A673 (cell line): ENCODE measurements around the gene IGF2R. TPM values are rescaled to one million over a fixed set of nuclear protein-coding genes. Genes with fewer than 3 reads are reported as not detected.
"Not testable (repeated sequence)": the region's sequence is repeated elsewhere in the genome, so short reads cannot be mapped to it uniquely, and the experiment has no call there.

ENCODE experiments used
- BruUV-seq: library from RNA; stranded (reverse); fragments of 400-500 nt; replicated peaks from 2 replicates; lab custom pipeline; 2021; lab: Mats Ljungman, UMichigan
- CTCF ChIA-PET: fragments of 300-600 bp; sonication (Branson Sonifier 250); formaldehyde crosslinking; loops from one replicate; lab custom pipeline; 2022; ENCODE audit warnings: antibody characterized with exemption; lab: Charles Lee
- POLR2A ChIA-PET: fragments of 300-600 bp; sonication (Branson Sonifier 250); formaldehyde crosslinking; loops from one replicate; lab custom pipeline; 2022; ENCODE audit warnings: antibody characterized with exemption; ENCODE audit not compliant: low non-redundant PET; lab: Charles Lee
- DNase-seq: peaks from one replicate; pipeline ENCODE4 v3.0.0-alpha.2; 2015; ENCODE audit warnings: low spot score
- H3K27ac ChIP-seq: fragments of 200-600 bp; sonication (generic); 2 replicates; pipeline ENCODE4 v1.5.1; 2016; ENCODE audit warnings: mixed run types, low read depth, mild to moderate bottlenecking, mixed read lengths, antibody characterized with exemption, low read length; ENCODE audit not compliant: poor library complexity, severe bottlenecking
- H3K27me3 ChIP-seq: fragments of 200-600 bp; sonication (generic); replicated peaks from 2 replicates; pipeline ENCODE4 v1.6.1; 2017; ENCODE audit warnings: mixed run types, low read depth, mild to moderate bottlenecking, mixed read lengths, antibody characterized with exemption, low read length; ENCODE audit not compliant: insufficient read depth, poor library complexity
- H3K36me3 ChIP-seq: fragments of 200-600 bp; sonication (generic); 2 replicates; pipeline ENCODE4 v1.6.1; 2016; ENCODE audit warnings: mixed run types, mild to moderate bottlenecking, mixed read lengths, antibody characterized with exemption, low read length; ENCODE audit not compliant: insufficient read depth, poor library complexity, severe bottlenecking
- H3K4me1 ChIP-seq: fragments of 200-600 bp; sonication (generic); 2 replicates; pipeline ENCODE4 v1.6.1; 2017; ENCODE audit warnings: mixed run types, mild to moderate bottlenecking, mixed read lengths, antibody characterized with exemption, low read length; ENCODE audit not compliant: insufficient read depth, poor library complexity, severe bottlenecking
- H3K4me3 ChIP-seq: fragments of 200-600 bp; sonication (generic); 2 replicates; pipeline ENCODE4 v1.5.1; 2016; ENCODE audit warnings: low read depth, mixed run types, mild to moderate bottlenecking, mixed read lengths, low read length; ENCODE audit not compliant: poor library complexity, severe bottlenecking
- H3K9me3 ChIP-seq: fragments of 200-600 bp; sonication (generic); 2 replicates; pipeline ENCODE4 v1.6.1; 2016; ENCODE audit warnings: mixed run types, low read depth, mild to moderate bottlenecking, mixed read lengths, antibody characterized with exemption, low read length; ENCODE audit not compliant: poor library complexity, severe bottlenecking
- CTCF ChIP-seq: fragments of 300-800, 200-600 bp; sonication (generic); conservative IDR thresholded peaks from 2 replicates; pipeline ENCODE4 v1.5.1; 2017; ENCODE audit warnings: low read depth, mild to moderate bottlenecking, antibody characterized with exemption, low read length, moderate library complexity, mixed read lengths
- EZH2 ChIP-seq: fragments of 200-600 bp; sonication (generic); IDR thresholded peaks from 2 replicates; pipeline ENCODE4 v1.6.1; 2017; ENCODE audit warnings: borderline replicate concordance, low read depth, mild to moderate bottlenecking, mixed read lengths, antibody characterized with exemption, low read length; ENCODE audit not compliant: poor library complexity, severe bottlenecking
- intact Hi-C: fragments of 100-400 bp; cut with micrococcal nuclease; formaldehyde crosslinking; loops from one replicate; pipeline ENCODE4 v1.10.0; 2022; ENCODE audit not compliant: unreplicated experiment
- total RNA-seq: library from RNA; stranded (reverse); gene quantifications from 2 replicates; pipeline ENCODE4 v1.2.3, GENCODE V29; 2021

The IGF2R gene
- total RNA-seq, 1 experiment from 2014 or later, result 67.4 TPM

GRCh38 chr6:160088069-160088783 is 119.3 kb downstream of the IGF2R start:
- no peaks in the 10 kb centered on the region for H3K4me1 ChIP-seq
- H3K9me3 ChIP-seq, result no peaks in the 10 kb centered on the region
- POLR2A ChIA-PET, result interaction anchor here (0.6 kb wide), 1 partner anchor 22 kb away, joined by 19 read pairs; no protein-coding TSS in a partner anchor
- H3K4me3 ChIP-seq, result no peak overlapping the region
- H3K27ac ChIP-seq, result no peak overlapping the region
- intact Hi-C loops, result loop anchor here (1.0 to 5.0 kb wide), 2 partner anchors 368 to 916 kb away; no protein-coding TSS in a partner anchor
- no TSS peak for BruUV-seq
- H3K27me3 ChIP-seq, result no peaks in the 10 kb centered on the region
- CTCF ChIA-PET, result interaction anchor here (0.7 to 1.8 kb wide), 4 partner anchors 106 to 368 kb away, joined by 3 to 11 read pairs (median 8); no protein-coding TSS in a partner anchor
- peak; percentile 52 for DNase-seq
- H3K36me3 ChIP-seq, result peaks cover 50% of the 10 kb centered on the region
- no peak for TF ChIP-seq EZH2
- TF ChIP-seq CTCF, result peak; percentile 68

GRCh38 chr6:160088784-160089533 is 120.1 kb downstream of the IGF2R start:
- Histone ChIP-seq H3K9me3 (no peaks in the 10 kb centered on the region), H3K4me3 (no peak overlapping the region), H3K27ac (no peak overlapping the region), H3K27me3 (no peaks in the 10 kb centered on the region), H3K36me3 (peaks cover 49% of the 10 kb centered on the region), H3K4me1 (no peaks in the 10 kb centered on the region)
- no peak for DNase-seq
- intact Hi-C loops, result loop anchor here (1.0 to 5.0 kb wide), 2 partner anchors 367 to 917 kb away; no protein-coding TSS in a partner anchor
- POLR2A ChIA-PET, result interaction anchor here (0.6 kb wide), 1 partner anchor 23 kb away, joined by 19 read pairs; no protein-coding TSS in a partner anchor
- CTCF ChIA-PET, result interaction anchor here (0.5 to 1.8 kb wide), 4 partner anchors 60 to 367 kb away, joined by 3 to 11 read pairs (median 8); no protein-coding TSS in a partner anchor
- no TSS peak for BruUV-seq
- TF ChIP-seq CTCF (no peak), EZH2 (no peak)

GRCh38 chr6:160089534-160089897 is 120.6 kb downstream of the IGF2R start:
- Histone ChIP-seq H3K36me3 (peaks cover 46% of the 10 kb centered on the region), H3K27me3 (no peaks in the 10 kb centered on the region), H3K4me1 (no peaks in the 10 kb centered on the region), H3K27ac (no peak overlapping the region), H3K4me3 (no peak overlapping the region), H3K9me3 (no peaks in the 10 kb centered on the region)
- DNase-seq, result no peak
- CTCF ChIA-PET, result interaction anchor here (0.5 kb wide), 1 partner anchor 60 kb away, joined by 3 read pairs; no protein-coding TSS in a partner anchor
- TF ChIP-seq EZH2, result no peak
- no peak for TF ChIP-seq CTCF
- intact Hi-C loops, result loop anchor here (5.0 kb wide), 1 partner anchor 917 kb away; no protein-coding TSS in a partner anchor
- POLR2A ChIA-PET, result no interaction called here
- no TSS peak for BruUV-seq

GRCh38 chr6:160090442-160091239 is 121.8 kb downstream of the IGF2R start:
- intact Hi-C loops, H3K4me3 ChIP-seq, BruUV-seq, H3K4me1 ChIP-seq, POLR2A ChIA-PET, H3K27ac ChIP-seq, DNase-seq, CTCF ChIA-PET, H3K27me3 ChIP-seq, H3K9me3 ChIP-seq: not testable (repeated sequence)
- H3K36me3 ChIP-seq, result peaks cover 38% of the 10 kb centered on the region
